Measurements from ENCODE around the gene TSSK2. TPM values are rescaled to one million over a fixed set of nuclear protein-coding genes. Genes with fewer than 3 reads are reported as not detected.

Gene TSSK2
- total RNA-seq, 4 donors from 2014 or later = not detected

DNA sequence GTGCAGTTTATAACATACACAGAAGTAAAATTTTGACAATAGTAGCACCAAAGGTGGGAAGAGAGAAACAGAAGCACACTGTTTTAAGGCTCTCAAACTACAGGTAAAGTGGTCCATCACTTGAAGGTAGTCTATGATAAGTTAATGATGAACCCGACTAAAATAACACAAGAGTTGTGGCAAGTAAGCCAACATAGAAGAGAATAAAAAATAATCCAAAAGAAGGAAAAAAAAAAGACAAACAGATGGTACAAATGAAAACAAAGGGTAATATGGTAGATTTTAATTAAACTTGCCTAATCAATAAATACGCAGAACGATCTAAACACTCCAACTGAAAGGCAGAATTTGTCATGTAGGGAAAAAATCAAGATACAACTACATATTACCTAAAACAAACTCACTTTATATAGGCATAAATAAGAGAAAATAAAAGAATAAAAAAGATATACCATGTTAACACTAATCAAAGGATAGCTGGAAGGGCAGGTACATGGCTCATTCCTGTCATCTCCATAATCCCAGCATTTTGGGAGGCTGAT is 40.5 kb upstream of the TSSK2 start:
- H3K4me3 ChIP-seq = no peak overlapping the region
- TF ChIP-seq POLR2AphosphoS5 (IDR thresholded peaks at IDR 0.05) (no peak), EP300 (IDR thresholded peaks at IDR 0.05; ENCODE audit: low read depth) (no peak), POLR2A (IDR thresholded peaks at IDR 0.05) (no peak)
- TF ChIP-seq, protein P1, sequence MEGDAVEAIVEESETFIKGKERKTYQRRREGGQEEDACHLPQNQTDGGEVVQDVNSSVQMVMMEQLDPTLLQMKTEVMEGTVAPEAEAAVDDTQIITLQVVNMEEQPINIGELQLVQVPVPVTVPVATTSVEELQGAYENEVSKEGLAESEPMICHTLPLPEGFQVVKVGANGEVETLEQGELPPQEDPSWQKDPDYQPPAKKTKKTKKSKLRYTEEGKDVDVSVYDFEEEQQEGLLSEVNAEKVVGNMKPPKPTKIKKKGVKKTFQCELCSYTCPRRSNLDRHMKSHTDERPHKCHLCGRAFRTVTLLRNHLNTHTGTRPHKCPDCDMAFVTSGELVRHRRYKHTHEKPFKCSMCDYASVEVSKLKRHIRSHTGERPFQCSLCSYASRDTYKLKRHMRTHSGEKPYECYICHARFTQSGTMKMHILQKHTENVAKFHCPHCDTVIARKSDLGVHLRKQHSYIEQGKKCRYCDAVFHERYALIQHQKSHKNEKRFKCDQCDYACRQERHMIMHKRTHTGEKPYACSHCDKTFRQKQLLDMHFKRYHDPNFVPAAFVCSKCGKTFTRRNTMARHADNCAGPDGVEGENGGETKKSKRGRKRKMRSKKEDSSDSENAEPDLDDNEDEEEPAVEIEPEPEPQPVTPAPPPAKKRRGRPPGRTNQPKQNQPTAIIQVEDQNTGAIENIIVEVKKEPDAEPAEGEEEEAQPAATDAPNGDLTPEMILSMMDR (IDR thresholded peaks at IDR 0.05) = no peak
- 58 to 74% methylated on average over 3 of the region's 3 CpGs for WGBS, 2 donors (ENCODE audit: low coverage in 1 of 2)
- no peaks in the 10 kb centered on the region for H3K9me3 ChIP-seq
- H3K4me1 ChIP-seq = peaks cover 0 to 3% (median 0%) of the 10 kb centered on the region in 4 donors
- no peaks in the 10 kb centered on the region for H3K36me3 ChIP-seq
- no peak for DNase-seq
- no peaks in the 10 kb centered on the region for H3K27me3 ChIP-seq
- intact Hi-C loops (cut with DNase I; ENCODE audit: low total_unique reads) (no loop called here), in situ Hi-C loops (cut with MboI; ENCODE audit: low pct_ligation_motif_present in 1 of 4, low pct_unique_long_range_greater_than_20kb in 1 of 4, low sequenced_read_pairs in 3 of 4) (no loop called here)
- no peak overlapping the region for H3K27ac ChIP-seq

DNA sequence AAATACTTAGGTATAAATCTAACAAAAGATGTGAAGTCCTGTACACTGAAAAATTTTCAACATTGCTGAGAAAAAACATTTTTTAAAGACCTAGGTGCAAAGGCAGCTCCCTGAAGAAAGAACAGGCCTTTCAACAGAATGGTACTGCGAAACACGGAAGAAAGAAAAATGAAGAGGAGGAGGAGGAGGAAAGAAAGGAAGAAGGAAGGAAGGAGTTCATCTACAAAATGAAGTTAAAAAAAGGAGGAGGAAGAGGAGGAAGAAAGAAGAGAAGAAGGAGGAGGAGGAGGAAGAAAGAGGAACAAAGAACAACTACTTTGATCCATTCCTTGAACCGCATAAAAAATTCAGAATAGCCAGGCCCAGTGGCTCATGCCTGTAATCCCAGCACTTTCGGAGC is 38.4 kb upstream of the TSSK2 start:
- no peaks in the 10 kb centered on the region for H3K4me1 ChIP-seq
- H3K4me3 ChIP-seq = no peak overlapping the region
- H3K36me3 ChIP-seq = no peaks in the 10 kb centered on the region
- 97 to 100% methylated on average over 3 to 4 of the region's 4 CpGs for WGBS, 2 donors (ENCODE audit: low coverage in 1 of 2)
- no peaks in the 10 kb centered on the region for H3K9me3 ChIP-seq
- no peaks in the 10 kb centered on the region for H3K27me3 ChIP-seq
- intact Hi-C loops (cut with DNase I; ENCODE audit: low total_unique reads) = no loop called here
- in situ Hi-C loops (cut with MboI; ENCODE audit: low pct_ligation_motif_present in 1 of 4, low pct_unique_long_range_greater_than_20kb in 1 of 4, low sequenced_read_pairs in 3 of 4) = no loop called here
- no peak for DNase-seq
- TF ChIP-seq EP300 (IDR thresholded peaks at IDR 0.05; ENCODE audit: low read depth) = no peak
- TF ChIP-seq POLR2A (IDR thresholded peaks at IDR 0.05) = no peak
- TF ChIP-seq POLR2AphosphoS5 (IDR thresholded peaks at IDR 0.05) = no peak
- H3K27ac ChIP-seq = no peak overlapping the region

DNA sequence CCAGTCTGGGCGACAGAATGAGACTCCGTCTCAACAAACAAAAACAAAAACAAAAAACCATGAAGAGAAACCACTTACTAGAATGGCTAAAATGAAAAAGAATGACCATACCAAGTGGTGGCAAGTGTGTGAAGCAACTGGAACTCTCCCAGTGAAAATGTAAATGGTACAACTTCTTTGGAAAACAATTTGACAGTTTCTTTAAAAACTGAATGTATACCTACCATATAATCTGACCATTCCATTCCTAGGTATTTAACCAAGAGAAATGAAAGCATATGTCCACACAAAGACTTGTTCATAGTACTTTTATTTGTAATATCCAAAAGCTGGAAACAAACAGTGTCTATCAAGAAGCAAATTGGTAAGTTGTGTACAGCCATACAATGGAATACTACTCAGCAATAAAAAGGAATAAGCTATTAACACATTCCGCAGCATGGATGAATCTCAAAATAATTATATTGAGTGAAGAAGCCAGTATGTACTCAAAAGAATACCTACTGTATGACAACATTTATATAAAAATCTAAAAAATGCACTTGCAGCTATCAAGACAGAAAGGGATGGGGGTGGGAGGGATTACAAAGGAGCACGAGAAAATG is 36.6 kb upstream of the TSSK2 start:
- TF ChIP-seq EP300 (IDR thresholded peaks at IDR 0.05; ENCODE audit: low read depth) (no peak), POLR2A (IDR thresholded peaks at IDR 0.05) (no peak), POLR2AphosphoS5 (IDR thresholded peaks at IDR 0.05) (no peak)
- TF ChIP-seq, protein P1 (IDR thresholded peaks at IDR 0.05) = no peak
- in situ Hi-C loops (cut with MboI; ENCODE audit: low pct_ligation_motif_present in 1 of 4, low pct_unique_long_range_greater_than_20kb in 1 of 4, low sequenced_read_pairs in 3 of 4) (no loop called here), intact Hi-C loops (cut with DNase I; ENCODE audit: low total_unique reads) (no loop called here)
- DNase-seq = no peak
- Histone ChIP-seq H3K4me3 (no peak overlapping the region), H3K36me3 (no peaks in the 10 kb centered on the region), H3K27me3 (no peaks in the 10 kb centered on the region), H3K27ac (no peak overlapping the region), H3K9me3 (no peaks in the 10 kb centered on the region), H3K4me1 (no peaks in the 10 kb centered on the region)
- 89 to 91% methylated on average over 3 to 4 of the region's 4 CpGs for WGBS, 2 donors (ENCODE audit: low coverage in 1 of 2)

DNA sequence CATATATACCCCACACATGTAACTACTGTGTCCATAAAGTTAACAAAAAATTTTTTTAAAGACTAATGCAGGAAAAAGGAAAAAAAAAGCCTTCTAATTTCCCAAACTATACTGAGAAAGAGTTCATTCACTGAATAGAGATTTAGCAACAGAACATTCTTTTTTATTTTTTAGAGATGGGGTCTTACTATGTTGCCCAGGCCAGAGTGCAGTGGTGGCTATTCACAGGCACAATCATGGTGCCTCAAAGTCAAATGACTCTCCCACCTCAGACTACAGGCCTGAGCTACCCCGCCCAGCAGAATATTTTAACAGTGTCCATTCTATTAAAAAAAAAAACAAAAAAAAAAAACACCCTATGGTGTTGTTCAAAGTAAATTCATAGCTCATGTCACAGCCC is 34.6 kb upstream of the TSSK2 start:
- H3K36me3 ChIP-seq = no peaks in the 10 kb centered on the region
- 87 to 100% methylated on average over 1 of the region's 1 CpG for WGBS, 2 donors (ENCODE audit: low coverage in 1 of 2)
- in situ Hi-C loops (cut with MboI; ENCODE audit: low pct_ligation_motif_present in 1 of 4, low pct_unique_long_range_greater_than_20kb in 1 of 4, low sequenced_read_pairs in 3 of 4) (no loop called here), intact Hi-C loops (cut with DNase I; ENCODE audit: low total_unique reads) (no loop called here)
- H3K27ac ChIP-seq = no peak overlapping the region
- H3K4me3 ChIP-seq = no peak overlapping the region
- DNase-seq = no peak
- no peaks in the 10 kb centered on the region for H3K27me3 ChIP-seq
- no peaks in the 10 kb centered on the region for H3K9me3 ChIP-seq
- TF ChIP-seq POLR2AphosphoS5 (IDR thresholded peaks at IDR 0.05) (no peak), POLR2A (IDR thresholded peaks at IDR 0.05) (no peak), EP300 (IDR thresholded peaks at IDR 0.05; ENCODE audit: low read depth) (no peak)
- TF ChIP-seq, protein P1 (IDR thresholded peaks at IDR 0.05) = no peak
- H3K4me1 ChIP-seq = no peaks in the 10 kb centered on the region

Measured in transverse colon (tissue), 4 donors.